Endothelial cell of umbilical vein (primary cell): ENCODE data around the gene RETSAT. TPM values are rescaled to one million over a fixed set of nuclear protein-coding genes. Genes with fewer than 3 reads are reported as not detected.
A peak's percentile ranks its signal among the peaks of the same experiment; 100 is the strongest.

Experiments used
- BruUV-seq: library from RNA; stranded (reverse); fragments of 400-500 nt; replicated peaks from 2 replicates; lab custom pipeline; 2021; lab: Mats Ljungman, UMichigan
- CTCF ChIA-PET: fragments of 300-600, 350-600 bp; sonication (Branson Sonifier 250); formaldehyde crosslinking; loops from one replicate; lab custom pipeline; 2021; ENCODE audit warnings: antibody characterized with exemption, inconsistent platforms; lab: Charles Lee
- POLR2A ChIA-PET: fragments of 300-600, 350-600 bp; sonication (Branson Sonifier 250); formaldehyde crosslinking; loops from one replicate; lab custom pipeline; 2021; ENCODE audit warnings: antibody characterized with exemption, inconsistent platforms; lab: Charles Lee
- DNase-seq: peaks from one replicate; pipeline ENCODE4 v3.0.0-alpha.2; 2011; ENCODE audit warnings: low read depth, low spot score
- FAIRE-seq: peaks from 2 replicates; lab custom pipeline; 2011; peaks lifted over from hg19 to GRCh38; lab: Jason Lieb, UNC
- H2AFZ ChIP-seq: 2 replicates; pipeline ENCODE4 v1.6.0; 2012; ENCODE audit warnings: low read depth, low read length, control low read depth, inconsistent platforms
- H3K27ac ChIP-seq: 2 replicates; pipeline ENCODE4 v1.5.1; 2011; ENCODE audit warnings: low read depth, mild to moderate bottlenecking, control low read depth, low read length, moderate library complexity; ENCODE audit not compliant: insufficient read depth
- H3K27me3 ChIP-seq, 2 experiments: 2 replicates each; pipeline versions ENCODE4 v1.6.0 to v1.6.1; 2011; ENCODE audit warnings: low read length in 2 of 2, mixed read lengths in 1 of 2; ENCODE audit not compliant: control insufficient read depth in 2 of 2, insufficient read depth in 2 of 2
- H3K36me3 ChIP-seq, 2 experiments: 2 replicates in 1 of 2; 3 replicates in 1 of 2; pipeline ENCODE4 v1.5.1; 2011; ENCODE audit warnings: low read length in 2 of 2, mild to moderate bottlenecking in 1 of 2, moderate library complexity in 1 of 2; ENCODE audit not compliant: control insufficient read depth in 2 of 2, insufficient read depth in 2 of 2; ENCODE audit errors: extremely low read depth in 1 of 2
- H3K4me1 ChIP-seq: 3 replicates; pipeline ENCODE4 v1.5.1; 2011; ENCODE audit warnings: mild to moderate bottlenecking, low read length; ENCODE audit not compliant: control insufficient read depth, insufficient read depth; ENCODE audit errors: extremely low read depth
- H3K4me2 ChIP-seq: 2 replicates; pipeline ENCODE4 v1.6.1; 2011; ENCODE audit warnings: low read length, control low read depth, mixed read lengths; ENCODE audit not compliant: insufficient read depth
- H3K4me3 ChIP-seq, 3 experiments: fragments of 200-600 bp in 1 of 3; sonication (generic), shearing (Covaris generic) in 1 of 3; replicated peaks in 1 of 3; 2 replicates each; pipeline ENCODE4 v1.5.1; 2011 to 2016; ENCODE audit warnings: control low read depth in 3 of 3, low read length in 3 of 3, mild to moderate bottlenecking in 2 of 3, inconsistent platforms in 1 of 3, low read depth in 1 of 3, moderate library complexity in 1 of 3; ENCODE audit not compliant: insufficient read depth in 1 of 3
- H3K79me2 ChIP-seq: 2 replicates; pipeline ENCODE4 v1.6.0; 2012; ENCODE audit warnings: low read length, inconsistent platforms; ENCODE audit not compliant: control insufficient read depth, insufficient read depth
- H3K9ac ChIP-seq: replicated peaks from 2 replicates; pipeline ENCODE3; 2011; ENCODE audit warnings: low read length, control low read depth; ENCODE audit not compliant: insufficient read depth; ENCODE audit errors: extremely low read depth
- H3K9me1 ChIP-seq: replicated peaks from 3 replicates; pipeline ENCODE4 v1.6.0; 2011; ENCODE audit warnings: mild to moderate bottlenecking, low read length; ENCODE audit not compliant: control insufficient read depth, insufficient read depth; ENCODE audit errors: extremely low read depth
- H3K9me3 ChIP-seq: replicated peaks from 2 replicates; pipeline ENCODE4 v1.5.1; 2012; ENCODE audit warnings: low read length, inconsistent platforms; ENCODE audit not compliant: control insufficient read depth, insufficient read depth
- H4K20me1 ChIP-seq: replicated peaks from 2 replicates; pipeline ENCODE3; 2011; ENCODE audit warnings: mild to moderate bottlenecking, low read length; ENCODE audit not compliant: control insufficient read depth, insufficient read depth; ENCODE audit errors: extremely low read depth
- CTCF ChIP-seq, 2 donors: IDR thresholded peaks; 1 replicate in 1 of 2; 2 replicates in 1 of 2; pipeline ENCODE4 v1.5.1; 2011; ENCODE audit warnings: low read length in 2 of 2, mild to moderate bottlenecking in 2 of 2, moderate library complexity in 2 of 2, control low read depth in 1 of 2, inconsistent platforms in 1 of 2, low read depth in 1 of 2; ENCODE audit not compliant: insufficient read depth in 1 of 2; ENCODE audit errors: extremely low read depth in 1 of 2
- EZH2 ChIP-seq: IDR thresholded peaks from 2 replicates; pipeline ENCODE4 v1.6.1; 2012; ENCODE audit warnings: borderline replicate concordance, low read depth, mild to moderate bottlenecking, moderate library complexity, low read length, inconsistent platforms; ENCODE audit not compliant: severe bottlenecking
- FOS ChIP-seq: IDR thresholded peaks from 2 replicates; pipeline ENCODE4 v1.6.1; 2011; ENCODE audit warnings: mild to moderate bottlenecking, low read length, moderate library complexity, borderline replicate concordance; ENCODE audit not compliant: insufficient read depth
- GATA2 ChIP-seq: IDR thresholded peaks from 2 replicates; pipeline ENCODE4 v1.7.0; 2011; ENCODE audit warnings: low read depth, mild to moderate bottlenecking, moderate library complexity, mixed read lengths, low read length; ENCODE audit not compliant: insufficient read length, insufficient read depth
- MAX ChIP-seq: IDR thresholded peaks from 2 replicates; pipeline ENCODE4 v1.6.1; 2011; ENCODE audit not compliant: insufficient read depth, insufficient read length
- MYC ChIP-seq: IDR thresholded peaks from one replicate; pipeline ENCODE4 v1.6.1; 2011; ENCODE audit warnings: mild to moderate bottlenecking, low read depth, low read length
- POLR2A ChIP-seq: IDR thresholded peaks from 2 replicates; pipeline ENCODE4 v1.6.1; 2012; ENCODE audit warnings: low read depth, mild to moderate bottlenecking, control low read depth, low read length
- dilution Hi-C: fragments of 300-500 bp; cut with MboI; formaldehyde crosslinking; loops from one replicate; pipeline ENCODE4 v1.15.0; 2019; ENCODE audit warnings: low sequenced_read_pairs; ENCODE audit not compliant: extremely low pct_ligation_motif_present
- intact Hi-C: fragments of 100-400 bp; cut with micrococcal nuclease; formaldehyde crosslinking; loops from one replicate; pipeline ENCODE4 v1.10.0; 2022
- polyA plus RNA-seq, 4 experiments: library from polyadenylated mRNA; depleted of rRNA in 3 of 4; stranded (reverse) in 3 of 4; unstranded in 1 of 4; fragments of >200 nt; gene quantifications; 2 replicates each; pipeline versions ENCODE4 v1.2.1 to v1.2.3, GENCODE V29; 2011 to 2012; ENCODE audit warnings: missing spikeins in 1 of 4
- total RNA-seq: library from RNA; stranded (reverse); gene quantifications from 2 replicates; pipeline ENCODE4 v1.2.3, GENCODE V29; 2021

The RETSAT gene
- total and polyA plus RNA-seq, 2 donors (not counting 3 experiments of a cell fraction or from before 2014, with no cell fraction given) = 43.8 to 59.1 TPM

GRCh38 chr2:85355073-85355410, 714 bp upstream of the RETSAT start:
- intact Hi-C loops = no loop called here
- Histone ChIP-seq H3K4me1 (peaks cover 8% of the 10 kb centered on the region), H3K9me3 (no peaks in the 10 kb centered on the region), H3K79me2 (peaks cover 17% of the 10 kb centered on the region), H4K20me1 (no peaks in the 10 kb centered on the region), H3K4me2 (peak overlapping the region; percentile 57), H3K36me3 (peaks cover 7 to 11% of the 10 kb centered on the region in 2 experiments), H2AFZ (peak overlapping the region; percentile 98), H3K9me1 (no peaks in the 10 kb centered on the region), H3K9ac (peak overlapping the region; percentile 93), H3K27me3 (no peaks in the 10 kb centered on the region), H3K27ac (peak overlapping the region; percentile 44), H3K4me3 (peak overlapping the region; percentile 78 to 97 (median 87))
- CTCF ChIA-PET = interaction anchor here (1.0 to 1.5 kb wide), 7 partner anchors 11 to 240 kb away, joined by 3 to 8 read pairs (median 4); partner anchors contain the start of gene RNF181
- BruUV-seq = TSS peak; percentile 57
- FAIRE-seq (no peak), DNase-seq (no peak)
- dilution Hi-C loops = no loop called here
- POLR2A ChIA-PET = interaction anchor here (1.2 to 1.9 kb wide), 3 partner anchors 9 to 184 kb away, joined by 3 to 22 read pairs (median 8); partner anchors contain the start of gene MAT2A
- no peak for TF ChIP-seq POLR2A
- TF ChIP-seq CTCF (IDR thresholded peaks at IDR 0.05; ENCODE audit: extremely low read depth in 1 of 2, insufficient read depth in 1 of 2, low read depth in 1 of 2, low read length in 2 of 2) = no peak
- TF ChIP-seq EZH2 = no peak
- no peak for TF ChIP-seq MYC
- no peak for TF ChIP-seq FOS
- TF ChIP-seq MAX = no peak
- no peak for TF ChIP-seq GATA2
